ENCODE results near the gene PRKCQ.
A peak's percentile ranks its signal among the peaks of the same experiment; 100 is the strongest.

Gene PRKCQ

DNA sequence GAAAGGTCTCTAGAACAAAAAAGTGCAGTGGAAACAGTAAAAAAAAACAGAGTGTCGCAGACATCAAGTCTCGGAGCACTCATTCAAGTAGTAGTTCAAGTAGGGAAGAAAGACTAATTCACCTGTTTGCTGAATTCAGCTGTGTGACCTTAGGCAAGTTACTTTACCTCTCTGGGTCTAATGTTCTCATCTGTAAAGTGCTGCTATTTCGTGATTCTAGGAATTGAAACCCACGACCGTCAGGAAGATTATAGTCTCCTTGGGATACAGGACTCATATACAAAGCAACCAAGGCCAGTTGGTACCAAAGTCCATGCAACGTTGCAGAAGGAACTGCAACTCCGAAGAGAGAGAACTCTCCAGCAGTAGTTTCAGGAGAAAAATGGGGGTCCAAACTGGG lies 26.1 kb downstream of the PRKCQ start:
- in situ Hi-C loops (cut with MboI; ENCODE audit: low pct_unique_long_range_greater_than_20kb, low sequenced_read_pairs, unreplicated experiment), result no loop called here
- DNase-seq (ENCODE audit: low spot score), result no peak
- TF ChIP-seq, protein P1, sequence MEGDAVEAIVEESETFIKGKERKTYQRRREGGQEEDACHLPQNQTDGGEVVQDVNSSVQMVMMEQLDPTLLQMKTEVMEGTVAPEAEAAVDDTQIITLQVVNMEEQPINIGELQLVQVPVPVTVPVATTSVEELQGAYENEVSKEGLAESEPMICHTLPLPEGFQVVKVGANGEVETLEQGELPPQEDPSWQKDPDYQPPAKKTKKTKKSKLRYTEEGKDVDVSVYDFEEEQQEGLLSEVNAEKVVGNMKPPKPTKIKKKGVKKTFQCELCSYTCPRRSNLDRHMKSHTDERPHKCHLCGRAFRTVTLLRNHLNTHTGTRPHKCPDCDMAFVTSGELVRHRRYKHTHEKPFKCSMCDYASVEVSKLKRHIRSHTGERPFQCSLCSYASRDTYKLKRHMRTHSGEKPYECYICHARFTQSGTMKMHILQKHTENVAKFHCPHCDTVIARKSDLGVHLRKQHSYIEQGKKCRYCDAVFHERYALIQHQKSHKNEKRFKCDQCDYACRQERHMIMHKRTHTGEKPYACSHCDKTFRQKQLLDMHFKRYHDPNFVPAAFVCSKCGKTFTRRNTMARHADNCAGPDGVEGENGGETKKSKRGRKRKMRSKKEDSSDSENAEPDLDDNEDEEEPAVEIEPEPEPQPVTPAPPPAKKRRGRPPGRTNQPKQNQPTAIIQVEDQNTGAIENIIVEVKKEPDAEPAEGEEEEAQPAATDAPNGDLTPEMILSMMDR (IDR thresholded peaks at IDR 0.05; ENCODE audit: extremely low read depth, insufficient read depth, missing control alignments), result no peak

- in situ Hi-C loops (cut with MboI; ENCODE audit: low pct_unique_long_range_greater_than_20kb, low sequenced_read_pairs, unreplicated experiment), result no loop called here
- DNase-seq (ENCODE audit: low spot score), result peak; percentile 32
- TF ChIP-seq, protein P1 (IDR thresholded peaks at IDR 0.05; ENCODE audit: extremely low read depth, insufficient read depth, missing control alignments), result no peak
Measured at GRCh38 chr10:6543431-6544005, 36.6 kb downstream of the PRKCQ start.

GRCh38 chr10:6542999-6543430 lies 37.1 kb downstream of the PRKCQ start:
- no peak for DNase-seq (ENCODE audit: low spot score)
- TF ChIP-seq, protein P1 (IDR thresholded peaks at IDR 0.05; ENCODE audit: extremely low read depth, insufficient read depth, missing control alignments), result no peak
- in situ Hi-C loops (cut with MboI; ENCODE audit: low pct_unique_long_range_greater_than_20kb, low sequenced_read_pairs, unreplicated experiment), result no loop called here

- in situ Hi-C loops (cut with MboI; ENCODE audit: low pct_unique_long_range_greater_than_20kb, low sequenced_read_pairs, unreplicated experiment), result no loop called here
- no peak for DNase-seq (ENCODE audit: low spot score)
- TF ChIP-seq, protein P1 (IDR thresholded peaks at IDR 0.05; ENCODE audit: extremely low read depth, insufficient read depth, missing control alignments), result no peak
Measured at GRCh38 chr10:6539833-6540232, 40.2 kb downstream of the PRKCQ start.

DNA sequence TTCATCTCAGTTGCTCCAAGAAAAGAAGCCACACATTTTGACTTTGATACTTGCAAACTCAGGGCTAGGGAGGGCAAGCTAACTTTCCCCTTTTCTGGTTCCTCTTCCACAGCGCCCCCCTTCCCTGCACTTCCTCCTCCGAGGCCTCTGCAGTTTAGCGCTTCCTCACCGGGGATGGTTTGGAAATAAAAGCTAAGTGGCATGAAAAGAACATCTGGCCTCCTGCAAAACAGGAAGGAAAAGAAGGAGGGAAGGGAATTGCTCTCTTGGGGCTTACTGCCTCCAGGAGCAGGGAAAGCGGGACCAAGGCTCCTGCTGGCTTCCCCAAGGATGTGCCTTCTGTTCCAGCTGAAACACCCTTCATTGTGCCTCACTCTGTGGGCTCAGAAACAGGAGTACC lies 42.3 kb downstream of the PRKCQ start:
- in situ Hi-C loops (cut with MboI; ENCODE audit: low pct_unique_long_range_greater_than_20kb, low sequenced_read_pairs, unreplicated experiment), result no loop called here
- DNase-seq (ENCODE audit: low spot score), result no peak
- TF ChIP-seq, protein P1 (IDR thresholded peaks at IDR 0.05; ENCODE audit: extremely low read depth, insufficient read depth, missing control alignments), result no peak

- TF ChIP-seq, protein P1 (IDR thresholded peaks at IDR 0.05; ENCODE audit: extremely low read depth, insufficient read depth, missing control alignments), result no peak
- in situ Hi-C loops (cut with MboI; ENCODE audit: low pct_unique_long_range_greater_than_20kb, low sequenced_read_pairs, unreplicated experiment), result no loop called here
- no peak for DNase-seq (ENCODE audit: low spot score)
Measured at GRCh38 chr10:6536102-6536501, 44.0 kb downstream of the PRKCQ start.
